HG03460 (cell line): ENCODE results near the gene BLOC1S2.
"Not testable (repeated sequence)": the region's sequence is repeated elsewhere in the genome, so short reads cannot be mapped to it uniquely, and the experiment has no call there.

Source experiments
- ATAC-seq: cut with Tn5 transposase; IDR thresholded peaks from one replicate; pipeline ENCODE4 v1.9.1; 2021; ENCODE audit not compliant: unreplicated experiment

BLOC1S2 gene

DNA sequence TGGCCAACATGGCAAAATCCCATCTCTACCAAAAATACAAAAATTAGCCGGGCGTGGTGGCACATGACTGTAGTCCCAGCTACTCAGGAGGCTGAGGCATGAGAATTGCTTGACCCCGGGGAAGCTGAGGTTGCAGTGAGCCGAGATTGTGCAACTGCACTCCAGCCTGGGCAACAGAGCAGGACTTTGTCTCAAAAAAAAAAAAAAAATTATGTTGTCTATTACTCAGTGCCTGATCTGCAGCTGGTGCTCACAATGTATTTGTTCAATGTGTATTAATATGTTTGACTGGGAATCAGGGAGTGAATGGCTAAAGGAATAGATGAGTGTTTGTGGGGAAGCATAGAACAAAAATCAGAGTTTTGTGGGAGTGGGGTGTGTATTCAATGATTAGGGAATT is 5.8 kb upstream of the BLOC1S2 start:
- not testable (repeated sequence) for ATAC-seq

DNA sequence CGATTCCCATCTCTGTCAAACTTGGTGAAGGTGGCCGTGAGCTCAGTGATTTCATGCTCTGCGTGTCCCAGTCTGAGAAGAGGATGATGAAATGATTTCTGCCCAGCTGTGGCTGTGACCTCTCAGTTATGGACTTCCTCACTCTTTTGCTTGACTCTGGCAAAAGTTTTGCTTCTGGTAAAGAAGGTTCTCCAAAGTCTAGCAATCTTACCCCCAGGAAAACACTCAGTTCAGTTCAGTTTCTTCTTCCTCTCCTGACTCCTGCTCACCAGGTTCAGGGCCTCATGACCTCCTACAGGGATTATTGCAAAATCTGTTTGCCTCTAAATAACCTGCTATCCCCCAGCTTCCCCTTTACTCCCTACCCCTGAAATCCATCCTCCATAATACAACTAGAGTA is 4.9 kb upstream of the BLOC1S2 start:
- ATAC-seq: no peak

DNA sequence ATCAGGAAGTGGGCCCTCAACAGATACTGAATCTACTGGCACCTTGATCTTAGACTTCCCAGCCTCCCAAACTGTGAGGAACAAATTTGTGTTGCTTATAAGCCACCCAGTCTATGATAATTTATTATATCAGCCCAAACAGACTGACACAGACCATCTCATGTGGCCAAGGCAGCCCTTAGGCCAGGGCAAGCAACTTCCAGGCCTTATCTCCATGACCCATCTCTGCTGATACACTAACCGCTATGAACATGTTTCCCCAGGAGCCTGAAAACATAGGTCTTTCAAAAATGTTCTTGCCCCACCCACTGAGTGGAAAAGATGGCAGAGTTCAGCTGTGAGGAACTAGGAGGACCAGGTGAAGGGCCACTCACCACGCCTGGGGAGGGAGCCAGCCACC is 3.2 kb upstream of the BLOC1S2 start:
- ATAC-seq: no peak

DNA sequence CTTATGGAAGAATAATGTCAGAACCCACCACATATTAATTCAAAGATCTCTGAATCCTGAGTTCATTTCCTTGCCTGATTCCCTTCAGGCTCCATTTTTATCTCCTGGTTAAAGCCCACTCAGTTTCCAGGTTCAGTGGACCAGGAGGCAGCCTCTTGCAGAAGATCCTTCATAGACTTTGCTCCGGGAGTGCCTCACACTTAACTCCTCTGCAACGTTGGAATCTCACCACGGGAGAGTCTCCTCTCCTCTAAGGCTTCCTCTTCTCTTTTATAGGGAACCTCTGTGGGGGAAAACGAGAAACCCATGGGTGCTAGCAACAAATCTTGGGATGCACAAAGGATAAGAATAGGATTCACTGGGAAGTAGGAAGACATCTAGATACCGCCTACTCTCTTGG is 1.7 kb upstream of the BLOC1S2 start:
- no peak for ATAC-seq

DNA sequence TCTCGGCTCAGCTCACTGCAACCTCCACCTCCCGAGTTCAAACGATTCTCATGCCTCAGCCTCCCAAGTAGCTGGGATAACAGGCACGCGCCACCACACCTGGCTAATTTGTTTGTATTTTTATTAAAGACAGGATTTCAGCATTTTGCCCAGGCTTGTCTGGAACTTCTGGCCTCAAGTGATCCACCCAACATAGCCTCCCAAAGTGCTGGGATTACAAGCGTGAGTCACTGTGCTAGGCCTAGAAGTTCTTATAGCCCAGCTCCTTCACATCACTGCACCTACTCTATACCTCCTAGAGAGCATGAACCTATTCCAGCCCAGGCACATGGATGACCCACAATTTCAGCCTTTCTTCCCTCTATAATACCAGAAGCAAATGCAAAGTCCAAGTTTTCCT is 1.3 kb upstream of the BLOC1S2 start:
- no peak for ATAC-seq

DNA sequence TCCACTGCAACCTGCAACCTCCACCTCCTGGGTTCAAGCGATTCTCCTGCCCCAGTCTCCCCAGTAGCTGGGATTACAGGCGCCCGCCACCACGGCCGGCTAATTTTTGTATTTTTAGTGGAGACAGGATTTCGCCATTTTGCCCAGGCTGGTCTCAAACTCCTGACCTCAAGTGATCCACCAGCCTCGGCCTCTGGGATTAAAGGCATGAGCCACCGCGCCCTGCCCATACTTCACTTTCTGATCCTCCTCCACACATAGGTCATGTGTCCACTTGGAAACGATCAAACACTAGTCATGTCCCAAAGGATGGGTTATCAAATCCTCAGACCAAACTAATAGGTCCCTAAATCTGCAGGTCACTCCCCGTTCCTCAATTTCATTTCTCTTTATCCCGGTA is 1.2 kb downstream of the BLOC1S2 start:
- ATAC-seq: not testable (repeated sequence)

DNA sequence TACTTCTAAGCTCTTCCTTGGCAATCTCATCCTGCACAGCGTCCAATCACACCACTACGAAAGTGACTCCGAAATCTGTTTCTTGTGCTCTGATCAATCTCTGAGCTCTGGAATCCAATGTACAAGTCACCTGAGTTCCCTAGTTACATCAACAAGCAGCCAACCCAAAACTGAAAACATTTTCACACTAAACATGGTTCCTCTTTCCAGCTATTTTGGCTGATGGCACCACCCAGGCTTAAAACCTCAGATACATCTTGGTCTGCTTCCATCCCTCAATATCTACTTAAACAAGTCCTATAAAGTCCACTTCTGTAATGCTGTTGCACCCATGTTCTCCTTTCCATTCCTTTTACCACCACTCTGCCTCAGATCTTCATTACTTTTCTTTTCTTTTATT is 3.6 kb downstream of the BLOC1S2 start:
- no peak for ATAC-seq

DNA sequence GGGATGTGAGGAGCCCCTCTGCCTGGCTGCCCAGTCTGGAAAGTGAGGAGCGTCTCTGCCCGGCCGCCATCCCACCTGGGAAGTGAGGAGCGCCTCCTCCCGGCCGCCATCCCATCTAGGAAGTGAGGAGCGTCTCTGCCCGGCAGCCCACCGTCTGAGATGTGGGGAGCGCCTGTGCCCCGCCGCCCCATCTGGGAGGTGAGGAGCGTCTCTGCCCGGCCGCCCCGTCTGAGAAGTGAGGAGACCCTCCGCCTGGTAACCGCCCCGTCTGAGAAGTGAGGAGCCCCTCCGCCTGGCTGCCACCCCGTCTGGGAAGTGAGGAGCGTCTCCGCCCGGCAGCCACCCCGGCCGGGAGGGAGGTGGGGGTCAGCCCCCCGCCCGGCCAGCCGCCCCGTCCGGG is 9.5 kb downstream of the BLOC1S2 start:
- not testable (repeated sequence) for ATAC-seq

DNA sequence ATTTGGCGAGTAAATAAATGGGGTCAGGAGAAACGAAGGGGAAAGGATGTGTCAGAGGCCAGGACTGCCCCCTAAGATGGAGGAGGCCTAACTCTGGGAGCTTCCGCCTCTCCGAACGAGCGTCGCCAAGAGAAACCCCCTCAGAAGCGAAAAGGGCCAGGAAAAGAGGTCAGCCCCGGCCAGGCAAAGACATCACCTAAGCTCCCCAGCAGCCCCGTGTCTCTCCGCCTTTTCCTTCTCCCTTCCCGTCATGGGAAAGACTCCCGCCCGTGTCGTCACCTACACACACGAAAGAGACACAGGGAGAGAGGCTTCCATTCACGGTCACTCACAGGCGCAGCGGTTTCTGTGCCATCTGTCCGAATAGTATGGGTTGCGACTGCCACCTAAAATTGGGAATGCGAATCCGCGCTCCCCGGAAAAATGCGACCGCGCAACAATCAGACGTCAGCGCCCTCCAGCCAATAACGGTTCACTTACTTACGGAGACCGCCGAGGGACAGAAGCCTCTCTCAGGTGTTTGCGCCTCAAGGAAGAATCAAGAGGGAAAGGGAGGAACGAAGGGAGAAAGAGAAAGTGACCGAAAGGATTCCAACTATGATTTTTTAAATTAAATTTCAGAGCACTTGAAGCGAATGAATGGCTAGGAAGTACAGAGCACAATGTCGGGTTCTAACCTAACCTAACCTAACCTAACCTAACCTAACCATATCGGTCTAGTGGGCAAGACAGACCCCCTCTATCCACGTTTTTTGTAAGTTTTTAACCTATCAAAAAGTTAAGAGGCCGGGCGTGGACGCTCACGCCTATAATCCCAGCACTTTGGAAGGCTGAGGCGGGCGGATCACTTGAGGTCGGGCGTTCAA is 19.0 kb downstream of the BLOC1S2 start, which contains the start of gene CWF19L1:
TSS of gene CWF19L1 (minus strand) at position 400 of the 866 bp plus-strand sequence. CDS start at position 355, 45 bp downstream.
- peak; percentile 82 for ATAC-seq

DNA sequence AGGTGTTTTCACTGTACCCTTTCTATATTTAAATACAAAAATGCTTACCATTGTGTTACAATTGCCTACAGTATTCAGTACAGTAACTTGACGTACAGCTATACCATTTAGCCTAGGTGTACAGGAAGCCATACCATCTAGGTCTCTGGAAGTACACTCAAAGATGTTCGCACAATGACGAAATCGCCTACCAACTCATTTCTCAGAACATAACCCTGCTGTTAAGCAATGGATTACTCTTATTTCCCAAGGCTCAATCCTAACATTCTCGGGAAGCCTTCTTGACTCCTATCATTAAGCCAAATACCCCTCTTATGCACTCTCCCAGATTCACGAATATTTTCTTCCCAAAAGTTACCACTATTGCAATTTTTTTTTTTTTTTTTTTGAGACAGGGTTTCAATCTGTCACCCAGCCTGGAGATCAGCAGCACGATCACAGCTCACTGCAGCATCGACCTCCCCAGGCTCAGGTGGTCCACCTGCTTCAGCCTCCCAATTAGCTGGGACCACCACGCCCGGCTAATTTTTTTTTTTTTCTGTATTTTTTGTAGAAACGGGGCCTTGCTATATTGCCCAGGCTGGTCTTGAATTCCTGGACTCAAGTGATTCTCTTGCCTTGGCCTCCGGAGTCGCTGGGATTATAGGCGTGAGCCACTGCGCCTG is 20.5 kb downstream of the BLOC1S2 start:
- ATAC-seq: no peak

DNA sequence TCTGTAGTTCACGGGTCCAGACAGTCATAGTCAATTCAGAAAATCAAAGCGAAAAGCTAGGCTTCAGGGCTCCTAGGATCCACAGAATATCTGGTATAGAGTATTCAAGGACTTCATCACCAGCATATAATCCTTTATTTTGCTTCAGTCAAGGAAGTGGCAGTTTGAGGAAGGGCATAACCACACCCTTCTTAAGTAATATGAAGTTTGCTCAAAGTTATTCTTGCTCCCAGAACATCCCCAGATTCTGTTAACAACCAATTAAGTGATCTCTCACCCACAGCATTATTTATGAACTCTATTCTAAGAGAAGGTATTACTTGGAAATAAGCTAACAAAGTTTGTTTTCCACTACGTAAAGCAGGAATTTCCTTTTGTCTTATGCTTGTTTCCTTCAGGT is 32.3 kb downstream of the BLOC1S2 start:
- ATAC-seq: no peak

DNA sequence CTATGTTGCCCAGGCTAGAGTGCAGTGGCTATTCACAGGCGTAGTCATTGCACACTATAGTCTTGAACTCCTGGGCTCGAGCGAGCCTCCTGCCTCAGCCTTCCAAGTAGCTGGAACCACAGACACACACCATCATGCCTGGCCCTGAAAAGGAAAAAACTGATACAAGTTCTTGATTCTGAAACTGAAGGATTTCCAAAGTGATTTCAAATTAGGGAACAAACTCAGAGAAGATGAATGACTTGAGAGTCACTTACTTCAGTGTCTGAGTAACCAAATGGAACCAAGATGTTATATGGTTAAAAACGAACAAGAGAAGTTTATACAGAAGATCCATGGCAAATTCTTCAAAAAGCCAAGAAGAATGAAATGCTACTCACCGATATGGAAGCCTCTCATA is 33.4 kb downstream of the BLOC1S2 start:
- ATAC-seq: no peak

DNA sequence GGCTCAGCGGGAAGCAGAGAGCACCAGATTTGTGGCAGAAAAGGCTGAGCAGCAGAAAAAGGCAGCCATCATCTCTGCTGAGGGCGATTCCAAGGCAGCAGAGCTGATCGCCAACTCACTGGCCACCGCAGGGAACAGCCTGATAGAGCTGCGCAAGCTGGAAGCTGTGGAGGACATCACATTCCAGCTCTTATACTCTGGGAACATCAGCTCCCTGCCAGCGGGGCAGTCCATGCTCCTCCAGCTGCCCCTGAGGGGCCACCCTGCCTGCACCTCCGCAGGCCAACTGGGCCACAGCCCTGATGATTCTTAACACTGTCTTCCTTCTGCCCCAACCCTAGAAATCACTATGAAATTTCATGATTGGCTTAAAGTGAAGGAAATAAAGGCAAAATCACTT is 37.7 kb downstream of the BLOC1S2 start:
- no peak for ATAC-seq

DNA sequence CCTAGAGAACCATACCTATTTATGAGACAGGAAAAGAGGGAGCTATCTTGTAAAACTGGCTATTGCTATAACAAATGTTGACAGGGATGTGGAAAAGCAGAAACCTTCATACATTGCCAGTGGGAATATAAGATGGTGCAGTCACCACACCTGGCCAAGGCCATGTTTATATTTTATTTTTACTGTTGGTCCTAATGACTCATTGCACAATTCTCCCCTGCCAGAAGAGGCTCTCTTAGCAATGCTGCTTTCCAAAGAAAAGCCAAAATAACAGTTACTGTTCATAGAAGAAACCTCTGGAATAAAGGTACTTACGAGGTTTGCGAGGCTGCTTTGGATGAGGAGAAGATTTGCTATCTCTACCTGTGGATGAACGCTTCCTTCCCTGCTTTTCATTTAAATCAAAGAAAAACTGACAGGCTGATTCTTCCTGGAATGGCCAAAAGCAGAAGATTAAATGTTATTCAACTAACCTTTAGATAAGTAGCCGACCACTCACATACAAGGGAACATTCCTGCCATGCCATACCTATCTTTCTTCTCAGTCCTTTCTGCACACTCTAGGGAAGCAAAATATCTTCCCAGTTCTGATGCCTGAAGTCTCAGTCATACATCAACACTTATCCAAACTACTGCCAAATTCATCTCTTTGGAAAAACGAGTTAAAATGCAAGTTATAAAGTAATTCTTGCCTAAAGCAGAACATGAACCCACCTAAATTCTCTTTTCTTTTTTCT is 40.8 kb downstream of the BLOC1S2 start:
- ATAC-seq: no peak

DNA sequence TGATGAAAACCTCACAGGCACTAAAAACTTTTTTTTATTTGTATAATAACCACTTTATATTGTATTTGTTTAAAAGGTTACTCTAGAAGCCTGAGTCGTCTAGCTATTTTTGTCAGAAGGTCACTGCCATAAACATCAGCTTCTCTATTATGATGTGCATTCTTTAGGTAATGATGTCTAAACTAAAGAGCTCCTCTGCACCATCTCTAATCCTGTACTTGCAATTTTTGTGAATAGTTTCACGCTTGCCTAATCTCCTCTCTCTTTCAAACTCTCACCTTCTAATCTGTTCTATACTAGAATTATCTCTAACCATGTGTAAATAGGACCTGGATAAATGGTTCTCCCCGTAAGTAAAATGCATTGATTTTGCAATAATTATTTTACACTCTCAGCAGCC is 46.6 kb downstream of the BLOC1S2 start:
- no peak for ATAC-seq

DNA sequence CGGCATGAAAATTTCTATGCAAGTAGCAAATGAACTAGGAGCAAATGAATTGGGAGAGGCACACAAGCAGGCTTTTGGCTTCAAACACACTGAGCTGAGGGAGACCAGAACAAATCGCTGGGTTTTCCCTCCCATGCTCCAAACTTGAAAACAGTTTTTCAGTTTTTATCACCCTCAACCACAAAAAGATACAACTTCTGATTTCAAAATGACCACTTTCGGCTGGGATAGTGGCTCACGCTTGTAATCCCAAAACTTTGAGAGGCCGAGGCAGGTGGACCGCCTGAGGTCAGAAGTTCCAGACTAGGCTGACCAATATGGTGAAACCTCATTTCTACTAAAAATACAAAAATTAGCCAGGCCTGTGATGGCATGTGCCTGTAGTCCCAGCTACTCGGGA is 48.1 kb downstream of the BLOC1S2 start:
- no peak for ATAC-seq

DNA sequence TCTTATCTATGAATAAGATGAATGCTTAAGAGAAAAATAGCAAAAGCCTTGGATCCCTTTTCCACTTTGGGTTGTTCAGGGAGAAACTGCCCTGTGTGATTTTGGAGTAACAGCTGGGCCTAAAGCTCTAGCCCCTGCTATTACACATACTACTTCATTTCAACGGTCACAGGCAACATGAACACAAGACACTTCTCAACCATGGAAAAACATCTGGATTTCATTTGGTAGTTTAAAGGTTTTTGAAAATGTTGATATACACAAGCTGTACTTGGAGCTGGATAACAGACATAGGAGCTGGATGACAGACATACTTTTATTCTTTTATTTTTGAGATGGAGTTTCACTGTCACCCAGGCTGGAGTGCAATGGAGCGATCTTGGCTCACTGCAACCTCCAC is 54.4 kb downstream of the BLOC1S2 start:
- ATAC-seq: no peak

DNA sequence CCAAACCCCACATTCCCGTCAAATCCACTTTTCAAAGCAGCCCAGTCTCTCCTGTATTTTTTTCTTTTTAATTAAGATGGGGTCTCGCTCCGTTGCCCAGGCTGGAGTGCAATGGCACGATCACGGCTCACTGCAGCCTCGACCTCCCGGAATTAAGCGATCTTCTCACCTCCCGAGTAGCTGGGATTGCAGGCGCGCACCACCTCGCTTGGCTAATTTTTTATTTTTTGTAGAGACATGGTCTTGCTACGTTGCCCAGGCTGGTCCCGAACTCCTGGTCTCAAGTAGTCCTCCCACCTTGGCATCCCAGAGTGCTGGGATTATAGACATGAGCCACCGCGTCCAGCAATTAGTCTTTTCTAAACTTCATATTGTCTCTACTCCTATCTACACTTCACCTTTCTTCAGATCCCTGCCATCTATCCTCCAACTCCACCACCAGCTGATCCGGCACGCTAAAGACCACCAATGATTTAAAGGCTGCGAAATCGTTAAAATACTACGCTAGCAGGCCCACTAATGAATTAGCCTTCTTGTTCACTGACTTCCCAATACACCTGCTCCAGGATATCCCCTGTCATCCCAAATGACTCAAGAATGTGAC is 56.6 kb downstream of the BLOC1S2 start:
- no peak for ATAC-seq

DNA sequence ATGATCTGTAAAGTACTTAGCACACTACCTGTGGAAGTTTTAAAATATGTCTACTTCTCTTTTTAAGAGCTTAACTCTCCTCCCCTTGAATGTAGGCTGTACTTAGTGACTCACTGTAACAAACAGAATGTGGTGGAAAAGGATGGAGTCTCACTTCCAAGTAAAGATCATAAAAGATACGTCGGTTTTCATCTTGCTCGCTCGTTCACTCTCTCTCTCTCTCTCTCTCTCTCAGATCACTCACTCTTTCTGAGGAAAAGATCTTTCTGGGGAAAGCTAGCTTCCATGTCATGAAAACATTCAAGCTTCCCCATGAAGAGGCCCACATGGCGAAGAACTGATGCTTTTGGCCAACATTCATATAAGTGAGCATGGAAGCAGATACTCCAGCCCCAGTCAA is 62.6 kb downstream of the BLOC1S2 start:
- no peak for ATAC-seq
